Stimulated activated naive CD8-positive, alpha-beta T cell treated with anti-CD3 and anti-CD28 coated beads, Interleukin-15, amount 100 ng/mL, for 72 hours (primary cell): ENCODE measurements around the gene NDST3.

ENCODE experiments used
- ATAC-seq: fragments of 150-1000 bp; cut with Tn5 transposase; 2 replicates; pipeline ENCODE4 v1.10.0; 2021; ENCODE audit warnings: mild to moderate bottlenecking, moderate library complexity
- DNase-seq, 2 donors: peaks; one replicate each; pipeline ENCODE4 v3.0.0; 2021 to 2022
- H3K27ac Mint-ChIP-seq, 2 donors: one replicate each; pipeline ENCODE4 v1.8.0; 2022; ENCODE audit warnings: mild to moderate bottlenecking in 2 of 2, mixed read lengths in 2 of 2, moderate library complexity in 2 of 2
- H3K27me3 Mint-ChIP-seq: one replicate; pipeline ENCODE4 v1.8.0; 2022; ENCODE audit warnings: mixed read lengths
- H3K4me1 Mint-ChIP-seq: one replicate; pipeline ENCODE4 v1.8.0; 2022; ENCODE audit warnings: mild to moderate bottlenecking, mixed read lengths
- H3K4me3 Mint-ChIP-seq, 2 donors: one replicate each; pipeline ENCODE4 v1.8.0; 2022; ENCODE audit warnings: mild to moderate bottlenecking in 2 of 2, mixed read lengths in 2 of 2, moderate library complexity in 1 of 2
- H3K9me3 Mint-ChIP-seq, 2 donors: one replicate each; pipeline ENCODE4 v1.8.0; 2022; ENCODE audit warnings: mixed read lengths in 2 of 2

Gene NDST3

DNA sequence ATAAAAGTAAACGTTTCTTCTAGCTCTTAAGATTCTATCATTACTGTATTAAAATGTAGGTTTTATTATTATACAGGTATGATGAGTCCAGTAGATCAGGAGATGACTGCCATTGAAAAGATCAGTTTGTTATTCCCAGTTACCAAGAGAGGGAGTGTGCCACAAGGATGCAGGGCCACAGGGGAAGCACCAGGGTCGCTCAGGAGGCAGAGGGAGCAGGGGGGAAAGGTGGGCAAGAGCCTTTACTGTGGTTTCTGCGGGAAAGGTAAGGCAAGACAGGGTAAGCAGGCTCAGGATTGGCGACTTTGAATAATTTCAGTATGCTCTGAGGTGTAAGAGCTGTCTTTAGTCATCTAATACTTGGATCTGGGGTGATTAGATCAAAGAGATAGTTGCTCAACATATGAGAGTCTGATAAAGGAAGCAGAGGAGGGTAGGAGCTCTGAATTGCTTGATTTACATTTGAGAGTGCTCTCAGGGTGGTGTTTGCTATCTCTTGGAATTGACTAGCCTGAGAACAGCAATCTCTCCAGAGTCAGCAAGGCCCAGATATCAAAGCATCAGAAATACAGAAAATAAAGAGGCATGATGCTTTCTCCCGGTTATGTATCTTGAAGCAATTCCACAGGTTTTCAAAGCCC lies 86.0 kb downstream of the NDST3 start:
- Mint-ChIP-seq H3K27me3 (no peaks in the 10 kb centered on the region), H3K9me3 (no peaks in the 10 kb centered on the region), H3K27ac (no peak overlapping the region), H3K4me3 (no peak overlapping the region), H3K4me1 (no peaks in the 10 kb centered on the region)
- ATAC-seq = no peak
- DNase-seq = no peak

DNA sequence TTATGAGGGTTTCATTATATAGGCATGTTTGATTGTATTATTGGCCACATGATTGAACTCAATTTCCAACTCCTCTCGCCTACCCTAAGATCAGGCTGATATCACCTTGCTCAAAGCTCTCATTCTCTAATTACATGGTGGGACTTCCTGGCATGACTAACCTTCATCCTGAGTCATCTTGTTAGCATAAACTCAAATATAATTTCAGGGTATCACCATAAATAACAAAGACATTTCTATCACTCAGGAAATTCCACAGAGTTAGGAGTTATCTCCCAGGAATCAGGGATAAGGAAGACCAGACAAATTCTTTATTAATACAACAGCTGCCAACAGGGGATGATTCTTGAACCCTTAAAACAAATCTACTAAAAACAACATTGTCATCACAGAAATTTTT lies 90.7 kb downstream of the NDST3 start:
- Mint-ChIP-seq H3K27me3 (no peaks in the 10 kb centered on the region), H3K4me1 (no peaks in the 10 kb centered on the region), H3K4me3 (no peak overlapping the region), H3K9me3 (peaks cover 0 to 7% of the 10 kb centered on the region in 2 donors), H3K27ac (no peak overlapping the region)
- ATAC-seq = no peak
- DNase-seq = no peak

DNA sequence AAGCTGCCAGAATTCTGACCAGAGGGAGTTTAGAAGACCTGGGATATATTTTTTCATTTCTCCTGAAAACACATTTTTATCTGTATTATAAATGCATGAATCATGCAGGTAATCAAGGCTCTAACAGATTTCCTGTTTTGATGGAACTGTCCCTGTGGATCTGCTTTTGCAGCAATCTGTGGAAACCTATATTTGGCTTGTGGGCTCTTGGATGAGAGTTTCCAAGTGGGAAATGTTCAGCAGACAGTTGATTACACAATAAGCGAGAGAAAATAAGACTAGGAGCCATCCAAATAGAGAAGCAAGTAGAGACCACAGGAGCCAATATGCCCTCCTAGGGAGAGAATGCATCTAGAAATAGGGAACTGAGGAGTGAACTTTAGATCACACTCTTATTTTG lies 105.0 kb downstream of the NDST3 start:
- Mint-ChIP-seq H3K27ac (no peak overlapping the region), H3K9me3 (peaks cover 0 to 16% of the 10 kb centered on the region in 2 donors), H3K4me1 (no peaks in the 10 kb centered on the region), H3K27me3 (no peaks in the 10 kb centered on the region), H3K4me3 (no peak overlapping the region)
- DNase-seq (no peak), ATAC-seq (no peak)

DNA sequence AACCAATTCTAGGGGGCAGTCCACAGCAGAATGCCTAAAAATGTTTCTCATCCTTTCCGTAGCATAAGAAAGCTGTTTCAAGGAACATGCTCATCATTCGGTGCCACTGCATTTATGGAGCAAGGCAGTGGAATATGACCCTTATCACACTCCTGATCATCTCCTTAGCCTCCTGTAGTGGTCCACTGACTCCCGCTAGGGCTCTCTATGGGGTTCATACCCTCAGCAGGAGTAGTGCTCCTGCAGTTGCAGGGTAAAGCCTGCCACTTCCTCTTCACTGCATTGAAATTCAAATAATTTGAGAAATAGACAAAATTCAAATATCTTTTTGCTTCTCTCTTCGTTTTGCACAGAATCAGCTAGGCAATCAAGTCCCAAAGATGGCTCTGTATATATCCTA lies 107.0 kb downstream of the NDST3 start:
- no peak for ATAC-seq
- H3K4me1 Mint-ChIP-seq = no peaks in the 10 kb centered on the region
- no peak overlapping the region for H3K27ac Mint-ChIP-seq
- H3K9me3 Mint-ChIP-seq = peaks cover 0 to 16% of the 10 kb centered on the region in 2 donors
- H3K27me3 Mint-ChIP-seq = no peaks in the 10 kb centered on the region
- no peak overlapping the region for H3K4me3 Mint-ChIP-seq
- DNase-seq = no peak

DNA sequence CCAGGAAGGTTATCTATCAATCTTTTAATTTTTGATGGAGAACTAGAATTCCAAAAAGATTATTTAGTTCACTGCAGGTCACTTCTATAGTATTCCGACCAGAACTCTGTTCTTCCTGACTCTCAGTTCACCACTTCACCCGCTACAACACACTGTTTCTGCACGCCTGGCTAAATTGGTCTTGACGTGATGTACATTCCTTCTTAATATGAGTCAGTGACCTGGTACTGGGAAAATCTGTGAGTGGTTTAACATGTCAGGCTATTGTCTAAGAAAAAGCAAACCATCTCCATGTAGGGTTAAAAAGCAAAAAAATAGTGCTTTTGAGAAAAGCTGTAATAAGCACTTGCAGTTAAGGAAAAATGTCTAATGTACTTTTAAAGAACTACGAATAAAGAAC lies 120.4 kb downstream of the NDST3 start:
- ATAC-seq (no peak), DNase-seq (no peak)
- no peak overlapping the region for H3K4me3 Mint-ChIP-seq
- no peaks in the 10 kb centered on the region for H3K4me1 Mint-ChIP-seq
- H3K9me3 Mint-ChIP-seq = peaks cover 6% of the 10 kb centered on the region in 2 donors
- no peak overlapping the region for H3K27ac Mint-ChIP-seq
- H3K27me3 Mint-ChIP-seq = no peaks in the 10 kb centered on the region

DNA sequence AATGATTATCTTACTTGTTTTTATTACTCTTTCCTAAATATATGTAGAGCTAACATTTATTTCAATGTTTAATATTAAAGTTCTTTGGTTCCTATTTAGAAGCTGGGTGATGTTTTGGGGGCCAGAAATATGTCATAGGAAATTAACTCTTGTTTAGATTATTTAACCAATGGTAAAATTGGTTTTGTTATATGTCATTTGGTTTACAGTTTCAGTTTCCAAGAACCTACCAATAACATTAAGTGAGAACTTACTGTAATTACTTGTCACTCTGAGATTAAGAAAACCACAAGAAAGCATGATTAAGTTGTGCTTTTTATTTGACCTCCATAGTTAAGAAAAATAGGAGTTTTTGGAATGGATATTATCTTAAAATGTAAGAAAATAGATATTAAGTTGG lies 121.2 kb downstream of the NDST3 start:
- DNase-seq (no peak), ATAC-seq (no peak)
- peaks cover 11 to 12% of the 10 kb centered on the region in 2 donors for H3K9me3 Mint-ChIP-seq
- no peak overlapping the region for H3K4me3 Mint-ChIP-seq
- H3K4me1 Mint-ChIP-seq = no peaks in the 10 kb centered on the region
- no peak overlapping the region for H3K27ac Mint-ChIP-seq
- no peaks in the 10 kb centered on the region for H3K27me3 Mint-ChIP-seq

DNA sequence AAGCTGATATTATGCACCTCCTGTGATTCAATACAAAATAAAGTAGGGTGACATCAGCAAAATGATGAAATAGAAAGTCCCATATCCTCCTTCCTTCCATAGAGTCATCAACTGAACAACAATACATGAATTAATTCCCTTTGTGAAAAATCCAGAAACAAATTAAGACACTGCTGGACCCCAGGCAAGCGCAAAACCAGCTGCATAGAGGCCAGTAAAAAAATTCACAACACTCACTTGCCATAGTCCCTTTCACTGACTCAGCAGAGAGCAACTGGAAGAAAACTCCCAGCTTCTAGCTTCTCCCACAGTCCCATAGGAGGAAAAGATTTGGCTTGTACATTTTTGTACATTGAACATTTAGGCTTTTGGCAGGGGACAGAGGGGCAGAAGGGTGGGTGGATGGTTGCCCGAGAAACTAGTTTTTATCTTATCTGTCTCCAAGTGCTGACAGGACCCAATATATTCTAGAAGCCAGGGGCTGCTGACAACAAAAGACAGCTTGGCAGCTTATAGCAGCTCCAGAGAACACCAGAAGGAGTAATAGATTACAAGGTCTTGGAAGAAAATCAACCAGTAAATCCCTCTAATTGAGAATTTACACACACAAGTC lies 124.6 kb downstream of the NDST3 start:
- Mint-ChIP-seq H3K4me1 (no peaks in the 10 kb centered on the region), H3K27me3 (no peaks in the 10 kb centered on the region), H3K27ac (no peak overlapping the region), H3K9me3 (peaks cover 11 to 12% of the 10 kb centered on the region in 2 donors), H3K4me3 (no peak overlapping the region)
- DNase-seq = no peak
- no peak for ATAC-seq

- Mint-ChIP-seq H3K27me3 (no peaks in the 10 kb centered on the region), H3K9me3 (no peaks in the 10 kb centered on the region), H3K27ac (no peak overlapping the region), H3K4me3 (no peak overlapping the region), H3K4me1 (no peaks in the 10 kb centered on the region)
- DNase-seq (no peak), ATAC-seq (no peak)
Observed at GRCh38 chr4:118167306-118167705, 133.0 kb downstream of the NDST3 start.

DNA sequence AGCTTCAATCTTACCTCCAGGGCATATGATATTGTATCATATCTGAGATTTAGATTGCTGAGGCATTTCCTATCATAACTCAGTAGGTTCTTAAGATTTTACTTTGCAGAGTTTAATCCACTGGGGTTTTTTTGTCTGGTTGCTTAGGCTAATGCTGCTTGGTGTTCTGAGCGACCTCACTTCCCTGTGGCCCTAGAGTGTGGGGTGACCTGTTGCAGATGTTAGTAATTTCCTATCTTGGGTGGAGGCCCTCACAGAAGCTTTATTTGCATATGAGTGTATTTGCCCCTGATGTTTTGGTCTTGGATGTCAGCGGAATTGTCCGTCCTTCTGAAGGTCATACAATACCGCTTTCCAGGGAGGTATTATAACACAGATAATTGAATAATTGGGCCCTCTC lies 137.1 kb downstream of the NDST3 start:
- H3K27ac Mint-ChIP-seq = no peak overlapping the region

DNA sequence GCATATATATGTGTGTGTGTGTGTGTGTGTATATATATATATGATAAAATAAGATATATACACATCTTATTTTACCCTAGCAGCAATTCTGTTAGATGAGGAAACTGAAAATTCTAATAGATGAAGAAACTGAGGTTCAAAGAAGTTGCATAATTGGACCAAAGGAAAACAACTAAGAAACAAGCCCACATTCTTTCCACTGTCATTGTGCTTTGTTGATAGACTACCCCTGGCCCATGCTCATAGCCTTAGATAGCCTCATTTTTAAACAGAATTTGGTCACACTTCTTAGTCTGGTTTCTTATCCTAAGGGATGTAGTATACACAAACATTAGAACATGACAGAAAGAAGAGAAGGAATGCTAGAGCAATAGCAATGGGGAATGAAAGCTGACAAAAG lies 138.8 kb downstream of the NDST3 start:
- DNase-seq (no peak), ATAC-seq (no peak)
- Mint-ChIP-seq H3K4me3 (no peak overlapping the region), H3K4me1 (peaks cover 12% of the 10 kb centered on the region), H3K27me3 (peaks cover 14% of the 10 kb centered on the region), H3K9me3 (no peaks in the 10 kb centered on the region), H3K27ac (no peak overlapping the region)

More for the DNA sequence above, 137.1 kb downstream of the NDST3 start:
- Mint-ChIP-seq H3K9me3 (no peaks in the 10 kb centered on the region), H3K4me3 (no peak overlapping the region), H3K4me1 (peaks cover 12% of the 10 kb centered on the region), H3K27me3 (peaks cover 14% of the 10 kb centered on the region)
- no peak for DNase-seq
- peak; percentile 50 for ATAC-seq

GRCh38 chr4:118173956-118174725 lies 139.9 kb downstream of the NDST3 start:
- Mint-ChIP-seq H3K9me3 (no peaks in the 10 kb centered on the region), H3K4me3 (no peak overlapping the region), H3K27me3 (peaks cover 14% of the 10 kb centered on the region), H3K27ac (no peak overlapping the region), H3K4me1 (peaks cover 12% of the 10 kb centered on the region)
- ATAC-seq = peak; percentile 58
- no peak for DNase-seq

DNA sequence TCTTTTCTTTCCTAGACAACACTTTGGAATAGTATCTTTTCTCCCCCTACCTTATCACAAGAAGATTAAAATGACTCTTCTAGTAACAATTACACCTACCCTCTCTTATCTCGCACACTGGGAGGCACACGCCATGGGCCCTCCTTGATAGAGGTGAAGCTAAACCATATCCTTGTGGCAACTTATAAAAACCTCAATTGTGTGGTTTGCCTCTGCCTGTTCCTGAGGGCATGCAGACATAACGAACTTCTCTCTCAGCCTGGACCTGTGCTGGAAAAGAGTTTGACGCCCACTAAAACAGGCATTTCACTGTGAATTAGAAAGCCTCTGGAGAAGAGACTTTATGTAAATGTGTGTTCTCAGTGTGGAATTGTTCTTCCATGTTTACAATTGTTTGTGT lies 141.2 kb downstream of the NDST3 start:
- Mint-ChIP-seq H3K27me3 (peaks cover 14% of the 10 kb centered on the region), H3K4me1 (peaks cover 12% of the 10 kb centered on the region), H3K4me3 (no peak overlapping the region), H3K27ac (no peak overlapping the region), H3K9me3 (no peaks in the 10 kb centered on the region)
- ATAC-seq (no peak), DNase-seq (no peak)

GRCh38 chr4:118177126-118177525 lies 142.8 kb downstream of the NDST3 start:
- no peak for DNase-seq
- ATAC-seq = no peak
- Mint-ChIP-seq H3K27ac (no peak overlapping the region), H3K9me3 (no peaks in the 10 kb centered on the region), H3K27me3 (peaks cover 14% of the 10 kb centered on the region), H3K4me3 (no peak overlapping the region), H3K4me1 (peaks cover 12% of the 10 kb centered on the region)

- Mint-ChIP-seq H3K4me1 (no peaks in the 10 kb centered on the region), H3K4me3 (no peak overlapping the region), H3K9me3 (no peaks in the 10 kb centered on the region), H3K27me3 (peaks cover under 1% of the 10 kb centered on the region), H3K27ac (no peak overlapping the region)
- no peak for ATAC-seq
- no peak for DNase-seq
Observed at GRCh38 chr4:118180776-118181175, 146.5 kb downstream of the NDST3 start.

GRCh38 chr4:118190903-118191302 lies 156.6 kb downstream of the NDST3 start:
- no peaks in the 10 kb centered on the region for H3K4me1 Mint-ChIP-seq
- no peak overlapping the region for H3K27ac Mint-ChIP-seq
- no peaks in the 10 kb centered on the region for H3K27me3 Mint-ChIP-seq
- peaks cover 3 to 22% of the 10 kb centered on the region in 2 donors for H3K9me3 Mint-ChIP-seq
- ATAC-seq (no peak), DNase-seq (no peak)
- no peak overlapping the region for H3K4me3 Mint-ChIP-seq

- no peak for DNase-seq
- Mint-ChIP-seq H3K4me3 (no peak overlapping the region), H3K9me3 (peaks cover 13 to 31% of the 10 kb centered on the region in 2 donors), H3K27ac (no peak overlapping the region), H3K27me3 (no peaks in the 10 kb centered on the region), H3K4me1 (no peaks in the 10 kb centered on the region)
- ATAC-seq = no peak
Observed at GRCh38 chr4:118193421-118193820, 159.1 kb downstream of the NDST3 start.
